ENCODE measurements around the gene CCZ1B. TPM values are rescaled to one million over a fixed set of nuclear protein-coding genes. Genes with fewer than 3 reads are reported as not detected.
"Not testable (repeated sequence)": the region's sequence is repeated elsewhere in the genome, so short reads cannot be mapped to it uniquely, and the experiment has no call there.

Gene CCZ1B
- total RNA-seq, 4 donors from 2014 or later = 20.8 to 112 (median 42.7) TPM

DNA sequence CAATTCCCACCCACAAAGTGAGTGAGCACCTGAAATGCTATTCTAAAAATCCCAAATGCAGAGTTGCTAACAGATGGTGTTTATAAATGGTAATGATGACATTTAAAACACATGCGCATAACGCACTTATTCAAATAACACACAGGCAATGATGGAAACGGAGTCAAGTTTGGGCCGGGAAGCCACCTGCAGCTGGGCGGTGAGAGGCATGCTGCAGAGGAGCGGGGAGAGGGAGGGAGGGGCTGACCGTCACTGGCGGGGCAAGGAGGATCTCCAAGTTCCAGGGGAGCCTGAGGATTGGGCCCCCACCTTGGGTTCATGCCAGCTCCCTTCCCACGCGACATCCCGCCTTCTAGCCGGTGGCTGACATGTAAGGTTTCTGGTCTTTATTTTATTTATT is 64.9 kb downstream of the CCZ1B start:
- not testable (repeated sequence) for H3K36me3 ChIP-seq; H3K4me3 ChIP-seq; DNase-seq (ENCODE audit: low spot score in 2 of 2); H3K27me3 ChIP-seq; H3K4me1 ChIP-seq; H3K9me3 ChIP-seq; H3K27ac ChIP-seq
- WGBS = 53% methylated on average over 7 of the region's 12 CpGs

GRCh38 chr7:6753964-6754363 is 72.1 kb downstream of the CCZ1B start, which contains the start of gene RSPH10B2:
RSPH10B2 (plus strand) TSS chr7:6754103; CDS start chr7:6757678, 3,575 bp downstream.
- not testable (repeated sequence) for H3K27ac ChIP-seq; H3K36me3 ChIP-seq; H3K27me3 ChIP-seq; H3K4me3 ChIP-seq; DNase-seq (ENCODE audit: low spot score in 2 of 2); H3K9me3 ChIP-seq; H3K4me1 ChIP-seq
- WGBS = no CpG with 5 or more reads among the region's 38 CpGs

DNA sequence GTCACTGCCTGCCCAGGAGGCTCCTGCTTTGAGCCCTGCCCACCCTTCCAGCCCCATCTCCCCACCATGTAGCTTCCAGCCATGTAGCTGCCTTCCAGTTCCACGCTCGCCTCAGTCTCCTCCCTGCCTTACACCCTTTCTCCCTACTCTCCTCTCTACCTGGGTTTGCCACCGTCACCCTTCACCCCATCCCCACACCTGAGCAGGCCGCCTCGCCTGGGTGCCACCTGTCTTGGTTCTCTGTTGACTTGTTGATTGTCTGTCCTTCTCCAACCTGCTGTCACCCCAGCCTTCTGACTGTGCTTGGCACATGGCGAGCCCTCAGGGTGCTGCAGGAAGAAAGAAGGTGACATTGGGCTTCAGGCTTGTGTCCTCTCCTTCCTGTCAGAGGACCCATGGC is 75.9 kb downstream of the CCZ1B start:
- WGBS = 87% methylated on average over 4 of the region's 6 CpGs

DNA sequence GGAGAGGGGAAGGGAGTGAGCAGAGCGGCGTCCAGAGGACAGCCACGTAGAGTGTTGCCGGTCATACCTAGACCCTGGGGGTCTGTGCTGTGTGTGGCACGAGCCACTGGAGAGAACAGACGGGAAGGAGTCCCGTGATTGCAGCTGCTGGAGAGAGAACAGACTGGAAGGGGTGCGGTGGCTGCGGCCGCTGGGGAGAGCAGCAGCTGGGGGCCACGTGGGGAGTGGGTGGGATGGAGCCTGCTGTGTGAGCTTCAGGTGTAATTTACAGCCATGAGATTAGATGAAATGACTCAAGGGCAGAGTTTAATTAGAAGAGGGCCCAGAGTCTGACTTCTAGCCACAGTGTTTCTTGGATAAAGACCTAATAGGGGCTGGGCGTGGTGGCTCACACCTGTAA is 76.7 kb downstream of the CCZ1B start:
- WGBS = 81% methylated on average over 5 of the region's 12 CpGs
- DNase-seq (ENCODE audit: low spot score in 2 of 2) = not testable (repeated sequence)

More for the DNA sequence above, 75.9 kb downstream of the CCZ1B start:
- not testable (repeated sequence) for DNase-seq (ENCODE audit: low spot score in 2 of 2); H3K27ac ChIP-seq; H3K27me3 ChIP-seq; H3K9me3 ChIP-seq; H3K4me3 ChIP-seq; H3K4me1 ChIP-seq; H3K36me3 ChIP-seq

More for the DNA sequence above, 76.7 kb downstream of the CCZ1B start:
- not testable (repeated sequence) for H3K4me3 ChIP-seq, H3K4me1 ChIP-seq, H3K36me3 ChIP-seq, H3K27ac ChIP-seq, H3K27me3 ChIP-seq, H3K9me3 ChIP-seq

Other genes starting within 250 kb of the CCZ1B start
- gene ZDHHC4, start 248.8 kb downstream of the CCZ1B start, total RNA-seq = 10 to 100 TPM; 22.2 to 37.3 (median 26.2) TPM
- 10 to 100 TPM; 28.4 to 47.9 (median 39.4) TPM for gene INTS15, start 236.3 kb downstream of the CCZ1B start, total RNA-seq
- 1 to 10 TPM; 1.6 to 4.6 (median 3.7) TPM for gene ZNF853, start 210.7 kb downstream of the CCZ1B start, total RNA-seq
- 10 to 100 TPM; 20.8 to 58.6 (median 30.6) TPM for gene ZNF316, start 189.0 kb downstream of the CCZ1B start, total RNA-seq
- gene ZNF12, start 119.3 kb downstream of the CCZ1B start, total RNA-seq = 10 to 100 TPM; 17.9 to 33.0 (median 19.0) TPM
- gene RSPH10B2, start 72.2 kb downstream of the CCZ1B start, total RNA-seq = not detected

Measured in suprapubic skin (tissue), 4 donors.